Natural killer cell treated with Interleukin-12 subunit alpha and Interleukin-12 subunit beta and Interleukin-15 and Interleukin-18, amount 100 ng/mL, for 72 hours (primary cell): Measurements from ENCODE around the gene SERINC5. TPM values are rescaled to one million over a fixed set of nuclear protein-coding genes. Genes with fewer than 3 reads are reported as not detected.
"Not testable (repeated sequence)": the region's sequence is repeated elsewhere in the genome, so short reads cannot be mapped to it uniquely, and the experiment has no call there.

Source experiments
- ATAC-seq, 2 donors: fragments of 150-1000 bp; cut with Tn5 transposase in 1 of 2; sonication (Bioruptor Pico), chemical (Tn5 transposase) in 1 of 2; 2 replicates each; pipeline ENCODE4 v1.10.0; 2021
- DNase-seq: peaks from one replicate; pipeline ENCODE4 v3.0.0; 2022; ENCODE audit warnings: low spot score
- H3K27ac Mint-ChIP-seq, 2 donors: 1 replicate in 1 of 2; 2 replicates in 1 of 2; pipeline ENCODE4 v1.8.0; 2022; ENCODE audit warnings: mixed read lengths in 2 of 2, mild to moderate bottlenecking in 1 of 2, moderate library complexity in 1 of 2
- H3K27me3 Mint-ChIP-seq, 2 donors: 1 replicate in 1 of 2; 2 replicates in 1 of 2; pipeline ENCODE4 v1.8.0; 2022; ENCODE audit warnings: mixed read lengths in 2 of 2
- H3K36me3 Mint-ChIP-seq: one replicate; pipeline ENCODE4 v1.8.0; 2022; ENCODE audit warnings: mixed read lengths
- H3K4me1 Mint-ChIP-seq, 2 donors: 1 replicate in 1 of 2; 2 replicates in 1 of 2; pipeline ENCODE4 v1.8.0; 2022; ENCODE audit warnings: low read depth in 2 of 2, mixed read lengths in 2 of 2, mild to moderate bottlenecking in 1 of 2
- H3K4me3 Mint-ChIP-seq: one replicate; pipeline ENCODE4 v1.8.0; 2022; ENCODE audit warnings: mixed read lengths
- H3K9me3 Mint-ChIP-seq: 2 replicates; pipeline ENCODE4 v1.8.0; 2022; ENCODE audit warnings: mixed read lengths
- total RNA-seq, 2 donors: library from RNA; stranded (reverse); gene quantifications; one replicate each; pipeline ENCODE4 v1.2.3, GENCODE V29; 2022

Gene SERINC5
- total RNA-seq, 2 donors from 2014 or later = 6.4 to 7.4 TPM

GRCh38 chr5:80212171-80212667, 43.6 kb downstream of the SERINC5 start:
- Mint-ChIP-seq H3K9me3 (no peaks in the 10 kb centered on the region), H3K4me1 (peaks cover 19 to 20% of the 10 kb centered on the region in 2 donors), H3K36me3 (no peaks in the 10 kb centered on the region), H3K27me3 (peaks cover 0 to 3% of the 10 kb centered on the region in 2 donors), H3K4me3 (no peak overlapping the region), H3K27ac (no peak overlapping the region)
- no peak for DNase-seq
- ATAC-seq = no peak

GRCh38 chr5:80211327-80211726, 44.5 kb downstream of the SERINC5 start:
- no peak overlapping the region for H3K4me3 Mint-ChIP-seq
- no peak for DNase-seq
- peaks cover 18 to 21% of the 10 kb centered on the region in 2 donors for H3K4me1 Mint-ChIP-seq
- H3K9me3 Mint-ChIP-seq = no peaks in the 10 kb centered on the region
- ATAC-seq = no peak
- H3K27ac Mint-ChIP-seq = no peak overlapping the region
- peaks cover 0 to 2% of the 10 kb centered on the region in 2 donors for H3K27me3 Mint-ChIP-seq
- no peaks in the 10 kb centered on the region for H3K36me3 Mint-ChIP-seq

GRCh38 chr5:80210014-80210413, 45.8 kb downstream of the SERINC5 start:
- no peak for ATAC-seq
- Mint-ChIP-seq H3K27me3 (no peaks in the 10 kb centered on the region), H3K4me3 (no peak overlapping the region), H3K27ac (peak overlapping the region in 1 of 2 donors; percentile 3), H3K36me3 (no peaks in the 10 kb centered on the region), H3K4me1 (peaks cover 15 to 17% of the 10 kb centered on the region in 2 donors), H3K9me3 (no peaks in the 10 kb centered on the region)
- no peak for DNase-seq

GRCh38 chr5:80208381-80208780, 47.5 kb downstream of the SERINC5 start:
- no peak overlapping the region for H3K27ac Mint-ChIP-seq
- DNase-seq = no peak
- no peaks in the 10 kb centered on the region for H3K9me3 Mint-ChIP-seq
- no peaks in the 10 kb centered on the region for H3K27me3 Mint-ChIP-seq
- peaks cover 13 to 17% of the 10 kb centered on the region in 2 donors for H3K4me1 Mint-ChIP-seq
- no peak overlapping the region for H3K4me3 Mint-ChIP-seq
- no peak for ATAC-seq
- no peaks in the 10 kb centered on the region for H3K36me3 Mint-ChIP-seq

GRCh38 chr5:80207832-80208231, 48.0 kb downstream of the SERINC5 start:
- no peak for ATAC-seq
- no peaks in the 10 kb centered on the region for H3K36me3 Mint-ChIP-seq
- H3K27me3 Mint-ChIP-seq = no peaks in the 10 kb centered on the region
- no peak for DNase-seq
- H3K27ac Mint-ChIP-seq = no peak overlapping the region
- peaks cover 13 to 16% of the 10 kb centered on the region in 2 donors for H3K4me1 Mint-ChIP-seq
- no peak overlapping the region for H3K4me3 Mint-ChIP-seq
- no peaks in the 10 kb centered on the region for H3K9me3 Mint-ChIP-seq

- H3K36me3 Mint-ChIP-seq = no peaks in the 10 kb centered on the region
Measured at GRCh38 chr5:80206282-80206681, 49.6 kb downstream of the SERINC5 start.

GRCh38 chr5:80205846-80206245, 50.0 kb downstream of the SERINC5 start:
- H3K36me3 Mint-ChIP-seq = no peaks in the 10 kb centered on the region
- H3K9me3 Mint-ChIP-seq = no peaks in the 10 kb centered on the region
- ATAC-seq = no peak
- no peak overlapping the region for H3K4me3 Mint-ChIP-seq
- no peaks in the 10 kb centered on the region for H3K27me3 Mint-ChIP-seq
- peak overlapping the region in 1 of 2 donors; percentile 21 for H3K27ac Mint-ChIP-seq
- H3K4me1 Mint-ChIP-seq = peaks cover 13 to 16% of the 10 kb centered on the region in 2 donors
- DNase-seq = no peak

More at GRCh38 chr5:80206282-80206681, 49.6 kb downstream of the SERINC5 start:
- Mint-ChIP-seq H3K4me3 (no peak overlapping the region), H3K27me3 (no peaks in the 10 kb centered on the region), H3K4me1 (peaks cover 13 to 16% of the 10 kb centered on the region in 2 donors), H3K9me3 (no peaks in the 10 kb centered on the region), H3K27ac (peak overlapping the region in 1 of 2 donors; percentile 20)
- DNase-seq (no peak), ATAC-seq (no peak)

- no peak for DNase-seq
- peak overlapping the region in 1 of 2 donors; percentile 21 for H3K27ac Mint-ChIP-seq
- no peaks in the 10 kb centered on the region for H3K27me3 Mint-ChIP-seq
- ATAC-seq = peak in 1 of 2 donors; percentile 46
- H3K4me1 Mint-ChIP-seq = peaks cover 13 to 16% of the 10 kb centered on the region in 2 donors
- H3K36me3 Mint-ChIP-seq = no peaks in the 10 kb centered on the region
- no peaks in the 10 kb centered on the region for H3K9me3 Mint-ChIP-seq
- H3K4me3 Mint-ChIP-seq = no peak overlapping the region
Measured at GRCh38 chr5:80204808-80205614, 50.8 kb downstream of the SERINC5 start.

- not testable (repeated sequence) for H3K27me3 Mint-ChIP-seq, ATAC-seq, H3K4me3 Mint-ChIP-seq, H3K9me3 Mint-ChIP-seq, H3K36me3 Mint-ChIP-seq, H3K27ac Mint-ChIP-seq, DNase-seq
- peaks cover 13 to 16% of the 10 kb centered on the region in 2 donors for H3K4me1 Mint-ChIP-seq
Measured at GRCh38 chr5:80201763-80202162, 54.1 kb downstream of the SERINC5 start.

- no peak overlapping the region for H3K4me3 Mint-ChIP-seq
- H3K4me1 Mint-ChIP-seq = peaks cover 0 to 3% of the 10 kb centered on the region in 2 donors
Measured at GRCh38 chr5:80198920-80199319, 56.9 kb downstream of the SERINC5 start.

GRCh38 chr5:80198399-80198798, 57.4 kb downstream of the SERINC5 start:
- H3K27me3 Mint-ChIP-seq = no peaks in the 10 kb centered on the region
- H3K4me1 Mint-ChIP-seq = peaks cover under 1 to 8% of the 10 kb centered on the region in 2 donors
- H3K9me3 Mint-ChIP-seq = no peaks in the 10 kb centered on the region
- H3K27ac Mint-ChIP-seq = no peak overlapping the region
- ATAC-seq (no peak), DNase-seq (peak; percentile 38)
- no peaks in the 10 kb centered on the region for H3K36me3 Mint-ChIP-seq
- H3K4me3 Mint-ChIP-seq = no peak overlapping the region

More at GRCh38 chr5:80198920-80199319, 56.9 kb downstream of the SERINC5 start:
- Mint-ChIP-seq H3K9me3 (no peaks in the 10 kb centered on the region), H3K36me3 (no peaks in the 10 kb centered on the region), H3K27ac (no peak overlapping the region), H3K27me3 (no peaks in the 10 kb centered on the region)
- DNase-seq (peak; percentile 13), ATAC-seq (no peak)

GRCh38 chr5:80195837-80196400, 59.9 kb downstream of the SERINC5 start:
- Mint-ChIP-seq H3K36me3 (no peaks in the 10 kb centered on the region), H3K27me3 (no peaks in the 10 kb centered on the region), H3K9me3 (no peaks in the 10 kb centered on the region), H3K4me1 (peaks cover 19 to 23% of the 10 kb centered on the region in 2 donors), H3K27ac (no peak overlapping the region), H3K4me3 (no peak overlapping the region)
- no peak for ATAC-seq
- DNase-seq = no peak

GRCh38 chr5:80194468-80194867, 61.4 kb downstream of the SERINC5 start:
- Mint-ChIP-seq H3K36me3 (no peaks in the 10 kb centered on the region), H3K27me3 (no peaks in the 10 kb centered on the region), H3K9me3 (no peaks in the 10 kb centered on the region), H3K4me1 (peaks cover 25 to 28% of the 10 kb centered on the region in 2 donors), H3K4me3 (no peak overlapping the region), H3K27ac (peak overlapping the region; percentile 30 to 80)
- no peak for DNase-seq
- no peak for ATAC-seq

- DNase-seq (no peak), ATAC-seq (no peak)
- Mint-ChIP-seq H3K36me3 (no peaks in the 10 kb centered on the region), H3K9me3 (no peaks in the 10 kb centered on the region), H3K4me1 (peaks cover 30 to 33% of the 10 kb centered on the region in 2 donors), H3K27ac (peak overlapping the region; percentile 30 to 80), H3K27me3 (no peaks in the 10 kb centered on the region), H3K4me3 (peak overlapping the region; percentile 5)
Measured at GRCh38 chr5:80193401-80193800, 62.4 kb downstream of the SERINC5 start.
